Calu3 (cell line): ENCODE data around the gene CDH13. TPM values are rescaled to one million over a fixed set of nuclear protein-coding genes. Genes with fewer than 3 reads are reported as not detected.

ENCODE experiments used
- BruUV-seq: library from RNA; stranded (reverse); fragments of 400-500 nt; replicated peaks from 2 replicates; lab custom pipeline; 2021; lab: Mats Ljungman, UMichigan
- CTCF ChIA-PET: fragments of 300-600 bp; sonication (Branson Sonifier 250); formaldehyde crosslinking; loops from one replicate; lab custom pipeline; 2022; ENCODE audit warnings: antibody characterized with exemption; lab: Charles Lee
- DNase-seq: peaks from one replicate; pipeline ENCODE4 v3.0.0; 2022
- H3K27ac Mint-ChIP-seq: one replicate; pipeline ENCODE4 v1.8.0; 2022; ENCODE audit warnings: mixed read lengths; ENCODE audit not compliant: unreplicated experiment
- H3K27me3 Mint-ChIP-seq: one replicate; pipeline ENCODE4 v1.8.0; 2022; ENCODE audit warnings: mixed read lengths; ENCODE audit not compliant: unreplicated experiment
- H3K36me3 Mint-ChIP-seq: one replicate; pipeline ENCODE4 v1.8.0; 2022; ENCODE audit warnings: mild to moderate bottlenecking, moderate library complexity, mixed read lengths; ENCODE audit not compliant: insufficient read depth, unreplicated experiment
- H3K4me1 Mint-ChIP-seq: one replicate; pipeline ENCODE4 v1.8.0; 2022; ENCODE audit warnings: mild to moderate bottlenecking, low read depth, mixed read lengths; ENCODE audit not compliant: unreplicated experiment
- H3K4me3 Mint-ChIP-seq: one replicate; pipeline ENCODE4 v1.8.0; 2022; ENCODE audit warnings: mild to moderate bottlenecking, low read depth, moderate library complexity, mixed read lengths; ENCODE audit not compliant: unreplicated experiment
- H3K9me3 Mint-ChIP-seq: one replicate; pipeline ENCODE4 v1.8.0; 2022; ENCODE audit warnings: low read depth, mixed read lengths; ENCODE audit not compliant: unreplicated experiment
- CTCF ChIP-seq: fragments of 200-600 bp; IDR thresholded peaks from one replicate; pipeline ENCODE4 v1.8.0; 2022; ENCODE audit warnings: antibody characterized with exemption; ENCODE audit not compliant: unreplicated experiment
- intact Hi-C: fragments of 100-400 bp; cut with micrococcal nuclease; formaldehyde crosslinking; loops from one replicate; pipeline ENCODE4 v1.10.0; 2022; ENCODE audit not compliant: unreplicated experiment
- total RNA-seq: library from RNA; stranded (reverse); gene quantifications from 2 replicates; pipeline ENCODE4 v1.2.3, GENCODE V29; 2022

The CDH13 gene
- total RNA-seq, 1 experiment from 2014 or later: not detected

GRCh38 chr16:83305092-83305491, 678.3 kb downstream of the CDH13 start:
- Mint-ChIP-seq H3K27ac (no peak overlapping the region), H3K27me3 (no peaks in the 10 kb centered on the region), H3K9me3 (peaks cover 5% of the 10 kb centered on the region), H3K4me3 (no peak overlapping the region), H3K4me1 (no peaks in the 10 kb centered on the region), H3K36me3 (no peaks in the 10 kb centered on the region)
- CTCF ChIA-PET: no interaction called here
- intact Hi-C loops: no loop called here
- no peak for DNase-seq
- no peak for TF ChIP-seq CTCF
- no TSS peak for BruUV-seq

GRCh38 chr16:83306961-83307593, 680.3 kb downstream of the CDH13 start:
- H3K4me1 Mint-ChIP-seq: no peaks in the 10 kb centered on the region
- DNase-seq: no peak
- peaks cover 7% of the 10 kb centered on the region for H3K9me3 Mint-ChIP-seq
- BruUV-seq: no TSS peak
- H3K36me3 Mint-ChIP-seq: no peaks in the 10 kb centered on the region
- H3K27me3 Mint-ChIP-seq: no peaks in the 10 kb centered on the region
- CTCF ChIA-PET: no interaction called here
- intact Hi-C loops: no loop called here
- H3K4me3 Mint-ChIP-seq: no peak overlapping the region
- H3K27ac Mint-ChIP-seq: no peak overlapping the region
- TF ChIP-seq CTCF: no peak

GRCh38 chr16:83307594-83307992, 680.8 kb downstream of the CDH13 start:
- CTCF ChIA-PET: no interaction called here
- BruUV-seq: no TSS peak
- no peak overlapping the region for H3K4me3 Mint-ChIP-seq

GRCh38 chr16:83308414-83308813, 681.6 kb downstream of the CDH13 start:
- no peak for TF ChIP-seq CTCF
- H3K4me1 Mint-ChIP-seq: no peaks in the 10 kb centered on the region

More at GRCh38 chr16:83307594-83307992, 680.8 kb downstream of the CDH13 start:
- no peaks in the 10 kb centered on the region for H3K4me1 Mint-ChIP-seq
- no peak overlapping the region for H3K27ac Mint-ChIP-seq
- intact Hi-C loops: no loop called here
- peaks cover 8% of the 10 kb centered on the region for H3K9me3 Mint-ChIP-seq
- H3K36me3 Mint-ChIP-seq: no peaks in the 10 kb centered on the region
- no peaks in the 10 kb centered on the region for H3K27me3 Mint-ChIP-seq
- no peak for DNase-seq
- no peak for TF ChIP-seq CTCF

More at GRCh38 chr16:83308414-83308813, 681.6 kb downstream of the CDH13 start:
- Mint-ChIP-seq H3K27me3 (no peaks in the 10 kb centered on the region), H3K4me3 (no peak overlapping the region), H3K36me3 (no peaks in the 10 kb centered on the region), H3K27ac (no peak overlapping the region), H3K9me3 (peaks cover 5% of the 10 kb centered on the region)
- intact Hi-C loops: no loop called here
- DNase-seq: no peak
- CTCF ChIA-PET: no interaction called here
- no TSS peak for BruUV-seq
